ENCODE results near the gene PDE4D.
"Not testable (repeated sequence)": the region's sequence is repeated elsewhere in the genome, so short reads cannot be mapped to it uniquely, and the experiment has no call there.

Gene PDE4D

GRCh38 chr5:59393585-59394420 lies 499.7 kb downstream of the PDE4D start:
- DNase-seq, result no peak

GRCh38 chr5:59391576-59391975 lies 501.9 kb downstream of the PDE4D start:
- DNase-seq, result no peak

- DNase-seq, result no peak
Measured at GRCh38 chr5:59390989-59391388, 502.5 kb downstream of the PDE4D start.

- DNase-seq, result peak; percentile 32
Measured at GRCh38 chr5:59390074-59390659, 503.4 kb downstream of the PDE4D start.

GRCh38 chr5:59387127-59387526 lies 506.4 kb downstream of the PDE4D start:
- no peak for DNase-seq

- no peak for DNase-seq
Measured at GRCh38 chr5:59385700-59386099, 507.8 kb downstream of the PDE4D start.

- DNase-seq, result peak; percentile 81
Measured at GRCh38 chr5:59380350-59380951, 513.1 kb downstream of the PDE4D start.

GRCh38 chr5:59374036-59374435 lies 519.5 kb downstream of the PDE4D start:
- not testable (repeated sequence) for DNase-seq

GRCh38 chr5:59371525-59372127 lies 521.9 kb downstream of the PDE4D start:
- no peak for DNase-seq

- DNase-seq, result no peak
Measured at GRCh38 chr5:59368951-59369350, 524.6 kb downstream of the PDE4D start.

GRCh38 chr5:59367791-59368394 lies 525.6 kb downstream of the PDE4D start:
- peak; percentile 63 for DNase-seq

GRCh38 chr5:59366784-59367183 lies 526.7 kb downstream of the PDE4D start:
- DNase-seq, result no peak

- no peak for DNase-seq
Measured at GRCh38 chr5:59362438-59362837, 531.1 kb downstream of the PDE4D start.

GRCh38 chr5:59361454-59361853 lies 532.1 kb downstream of the PDE4D start:
- no peak for DNase-seq

GRCh38 chr5:59360130-59360555 lies 533.4 kb downstream of the PDE4D start:
- DNase-seq, result no peak

GRCh38 chr5:59358005-59358861 lies 535.3 kb downstream of the PDE4D start:
- DNase-seq, result peak; percentile 21

GRCh38 chr5:59357381-59357977 lies 536.0 kb downstream of the PDE4D start:
- no peak for DNase-seq

- no peak for DNase-seq
Measured at GRCh38 chr5:59356813-59357380, 536.6 kb downstream of the PDE4D start.

GRCh38 chr5:59354811-59355210 lies 538.7 kb downstream of the PDE4D start:
- DNase-seq, result no peak

GRCh38 chr5:59354274-59354673 lies 539.3 kb downstream of the PDE4D start:
- peak; percentile 36 for DNase-seq

GRCh38 chr5:59351076-59351794 lies 542.3 kb downstream of the PDE4D start:
- DNase-seq, result no peak
